IMR-90 (cell line): ENCODE measurements around the gene TRIO. TPM values are rescaled to one million over a fixed set of nuclear protein-coding genes. Genes with fewer than 3 reads are reported as not detected.
A peak's percentile ranks its signal among the peaks of the same experiment; 100 is the strongest.

Source experiments
- ATAC-seq: fragments of 200-7000 bp; cut with Tn5 transposase; 2 replicates; pipeline ENCODE4 v1.9.1; 2020; ENCODE audit warnings: low read depth, mild to moderate bottlenecking, moderate library complexity
- BruUV-seq: library from RNA; stranded (reverse); fragments of 400-500 nt; replicated peaks from 2 replicates; lab custom pipeline; 2021; lab: Mats Ljungman, UMichigan
- CTCF ChIA-PET: fragments of 300-600 bp; formaldehyde crosslinking; extraction: SDS; loops from one replicate; lab custom pipeline; 2021; ENCODE audit warnings: antibody characterized with exemption; lab: Yijun Ruan, JAX
- POLR2A ChIA-PET: fragments of 300-600 bp; sonication (Branson Sonifier 250); formaldehyde crosslinking; loops from one replicate; lab custom pipeline; 2022; ENCODE audit warnings: antibody characterized with exemption; ENCODE audit not compliant: unreplicated experiment; lab: Charles Lee
- DNase-seq: peaks from one replicate; pipeline ENCODE4 v3.0.0; 2013
- H2AFZ ChIP-seq: replicated peaks from 2 replicates; pipeline ENCODE3; 2013; ENCODE audit warnings: low read length, mild to moderate bottlenecking; ENCODE audit not compliant: poor library complexity
- H2AK5ac ChIP-seq: 2 replicates; pipeline ENCODE4 v1.6.1; 2013; ENCODE audit warnings: low read depth, low read length, inconsistent platforms
- H2AK9ac ChIP-seq: replicated peaks from 2 replicates; pipeline ENCODE3; 2013; ENCODE audit warnings: mild to moderate bottlenecking, low read depth, low read length, moderate library complexity; ENCODE audit not compliant: poor library complexity
- H2BK120ac ChIP-seq: 2 replicates; pipeline ENCODE4 v1.6.1; 2013; ENCODE audit warnings: low read depth, low read length, inconsistent platforms
- H2BK15ac ChIP-seq: 3 replicates; pipeline ENCODE4 v1.6.1; 2013; ENCODE audit warnings: low read depth, low read length, inconsistent platforms
- H2BK20ac ChIP-seq: 2 replicates; pipeline ENCODE4 v1.6.1; 2013; ENCODE audit warnings: low read depth, mild to moderate bottlenecking, inconsistent platforms, low read length, moderate library complexity
- H2BK5ac ChIP-seq: 2 replicates; pipeline ENCODE4 v1.6.1; 2013; ENCODE audit warnings: mild to moderate bottlenecking, low read depth, low read length, inconsistent platforms; ENCODE audit not compliant: poor library complexity, severe bottlenecking
- H3K14ac ChIP-seq: replicated peaks from 2 replicates; pipeline ENCODE4 v1.6.1; 2013; ENCODE audit warnings: low read depth, low read length, inconsistent platforms
- H3K18ac ChIP-seq: 2 replicates; pipeline ENCODE4 v1.6.1; 2013; ENCODE audit warnings: low read depth, low read length, control low read depth
- H3K23ac ChIP-seq: 2 replicates; pipeline ENCODE4 v1.6.1; 2013; ENCODE audit warnings: low read depth, low read length, inconsistent platforms
- H3K27ac ChIP-seq: 2 replicates; pipeline ENCODE4 v1.5.1; 2013; ENCODE audit warnings: mild to moderate bottlenecking, control low read depth, low read length; ENCODE audit not compliant: insufficient read depth
- H3K27me3 ChIP-seq: 2 replicates; pipeline ENCODE4 v1.6.1; 2013; ENCODE audit warnings: low read length; ENCODE audit not compliant: control insufficient read depth, insufficient read depth
- H3K36me3 ChIP-seq: 2 replicates; pipeline ENCODE4 v1.6.1; 2013; ENCODE audit warnings: low read length, mixed read lengths; ENCODE audit not compliant: control insufficient read depth, insufficient read depth
- H3K4ac ChIP-seq: 2 replicates; pipeline ENCODE4 v1.6.1; 2013; ENCODE audit warnings: low read depth, low read length, inconsistent platforms
- H3K4me1 ChIP-seq: 2 replicates; pipeline ENCODE4 v1.6.1; 2013; ENCODE audit warnings: low read length, mixed read lengths; ENCODE audit not compliant: control insufficient read depth, insufficient read depth
- H3K4me2 ChIP-seq: 2 replicates; pipeline ENCODE4 v1.6.1; 2013; ENCODE audit warnings: low read depth, mild to moderate bottlenecking, control low read depth, low read length, moderate library complexity
- H3K4me3 ChIP-seq: 2 replicates; pipeline ENCODE4 v1.5.1; 2013; ENCODE audit warnings: low read depth, mild to moderate bottlenecking, control low read depth, low read length, moderate library complexity; ENCODE audit not compliant: insufficient read depth
- H3K56ac ChIP-seq: 2 replicates; pipeline ENCODE4 v1.6.1; 2013; ENCODE audit warnings: low read length, inconsistent platforms; ENCODE audit not compliant: insufficient read depth; ENCODE audit errors: extremely low read depth
- H3K79me1 ChIP-seq, 2 experiments: 2 replicates each; pipeline ENCODE4 v1.6.1; 2013; ENCODE audit warnings: low read length in 2 of 2, inconsistent platforms in 1 of 2, low read depth in 1 of 2
- H3K9ac ChIP-seq: 2 replicates; pipeline ENCODE4 v1.6.1; 2013; ENCODE audit warnings: low read depth, low read length, control low read depth
- H3K9me1 ChIP-seq: 2 replicates; pipeline ENCODE4 v1.6.1; 2013; ENCODE audit warnings: low read length, inconsistent platforms; ENCODE audit not compliant: insufficient read depth
- H3K9me3 ChIP-seq: 2 replicates; pipeline ENCODE4 v1.6.1; 2013; ENCODE audit warnings: low read length; ENCODE audit not compliant: control insufficient read depth, insufficient read depth
- H4K20me1 ChIP-seq: 2 replicates; pipeline ENCODE4 v1.6.1; 2013; ENCODE audit warnings: low read length, inconsistent platforms; ENCODE audit not compliant: insufficient read depth
- H4K5ac ChIP-seq: 2 replicates; pipeline ENCODE4 v1.6.1; 2013; ENCODE audit warnings: mild to moderate bottlenecking, low read depth, low read length, control low read depth
- H4K8ac ChIP-seq, 2 experiments: 2 replicates each; pipeline ENCODE4 v1.6.1; 2013; ENCODE audit warnings: low read depth in 2 of 2, low read length in 2 of 2, control low read depth in 1 of 2, inconsistent platforms in 1 of 2
- H4K91ac ChIP-seq: 2 replicates; pipeline ENCODE4 v1.6.1; 2013; ENCODE audit warnings: low read depth, low read length, inconsistent platforms; ENCODE audit not compliant: insufficient read depth
- CEBPB ChIP-seq: IDR thresholded peaks from 2 replicates; pipeline ENCODE4 v1.6.1; 2012; ENCODE audit warnings: low read depth, low read length, improper control_type of control experiment
- CHD1 ChIP-seq: IDR thresholded peaks from 2 replicates; pipeline ENCODE4 v1.6.1; 2012; ENCODE audit warnings: low read depth, low read length, improper control_type of control experiment
- MAFK ChIP-seq: IDR thresholded peaks from 2 replicates; pipeline ENCODE4 v1.6.1; 2012; ENCODE audit warnings: low read depth, low read length, improper control_type of control experiment
- MAZ ChIP-seq: IDR thresholded peaks from 2 replicates; pipeline ENCODE4 v1.6.1; 2012; ENCODE audit warnings: low read depth, mild to moderate bottlenecking, low read length, improper control_type of control experiment, moderate library complexity, borderline replicate concordance
- MXI1 ChIP-seq: IDR thresholded peaks from 2 replicates; pipeline ENCODE4 v1.6.1; 2012; ENCODE audit warnings: low read depth, mild to moderate bottlenecking, low read length, moderate library complexity, borderline replicate concordance
- POLR2A ChIP-seq: IDR thresholded peaks from 2 replicates; pipeline ENCODE4 v1.6.1; 2012; ENCODE audit warnings: mild to moderate bottlenecking, low read depth, low read length
- RAD21 ChIP-seq: IDR thresholded peaks from 2 replicates; pipeline ENCODE4 v1.6.1; 2012; ENCODE audit warnings: low read length, improper control_type of control experiment
- SMC3 ChIP-seq: fragments of 150-350 bp; IDR thresholded peaks from 2 replicates; pipeline ENCODE4 v1.6.1; 2016; ENCODE audit warnings: low read depth, mild to moderate bottlenecking, antibody characterized with exemption, low read length, moderate library complexity
- WGBS, 2 experiments: methylation state at CpG; one replicate each; pipeline versions ENCODE4 v1.1.5 to v1.1.7; 2013; ENCODE audit warnings: missing lambda C conversion rate in 2 of 2; ENCODE audit not compliant: insufficient read length in 1 of 2; ENCODE audit errors: extremely low coverage in 2 of 2; 5-methylcytosine and 5-hydroxymethylcytosine counted together
- dilution Hi-C: fragments of 300-500 bp; cut with HindIII; formaldehyde crosslinking; loops from one replicate; pipeline ENCODE4 v1.14.3; 2018; ENCODE audit warnings: low sequenced_read_pairs; ENCODE audit not compliant: unreplicated experiment
- in situ Hi-C: fragments of 300-500 bp; cut with MboI; formaldehyde crosslinking; loops from 3 replicates; pipeline ENCODE4 v1.14.3; 2019; ENCODE audit warnings: low sequenced_read_pairs, inconsistent platforms, mixed read lengths
- intact Hi-C: fragments of 100-400 bp; cut with micrococcal nuclease; formaldehyde crosslinking; loops from 2 replicates; pipeline ENCODE4 v1.10.0; 2022
- polyA plus RNA-seq, 3 experiments: library from polyadenylated mRNA; depleted of rRNA; stranded (reverse); fragments of >200 nt; gene quantifications; 2 replicates each; pipeline ENCODE4 v1.2.3, GENCODE V29; 2012; ENCODE audit warnings: low replicate concordance in 1 of 3
- total RNA-seq: library from RNA; depleted of rRNA; stranded (reverse); fragments of >200 nt; gene quantifications from 2 replicates; pipeline ENCODE4 v1.2.3, GENCODE V29; 2012
- TF ChIP-seq, protein P1 (sequence below): fragments of 150-350 bp; IDR thresholded peaks from 2 replicates; pipeline ENCODE4 v1.6.1; 2017; ENCODE audit warnings: mild to moderate bottlenecking, antibody characterized with exemption, low read length, low read depth

Gene TRIO
- total and polyA plus RNA-seq, 2 of the 4 experiments (the other 2 are of a cell fraction), result 206 to 522 TPM

DNA sequence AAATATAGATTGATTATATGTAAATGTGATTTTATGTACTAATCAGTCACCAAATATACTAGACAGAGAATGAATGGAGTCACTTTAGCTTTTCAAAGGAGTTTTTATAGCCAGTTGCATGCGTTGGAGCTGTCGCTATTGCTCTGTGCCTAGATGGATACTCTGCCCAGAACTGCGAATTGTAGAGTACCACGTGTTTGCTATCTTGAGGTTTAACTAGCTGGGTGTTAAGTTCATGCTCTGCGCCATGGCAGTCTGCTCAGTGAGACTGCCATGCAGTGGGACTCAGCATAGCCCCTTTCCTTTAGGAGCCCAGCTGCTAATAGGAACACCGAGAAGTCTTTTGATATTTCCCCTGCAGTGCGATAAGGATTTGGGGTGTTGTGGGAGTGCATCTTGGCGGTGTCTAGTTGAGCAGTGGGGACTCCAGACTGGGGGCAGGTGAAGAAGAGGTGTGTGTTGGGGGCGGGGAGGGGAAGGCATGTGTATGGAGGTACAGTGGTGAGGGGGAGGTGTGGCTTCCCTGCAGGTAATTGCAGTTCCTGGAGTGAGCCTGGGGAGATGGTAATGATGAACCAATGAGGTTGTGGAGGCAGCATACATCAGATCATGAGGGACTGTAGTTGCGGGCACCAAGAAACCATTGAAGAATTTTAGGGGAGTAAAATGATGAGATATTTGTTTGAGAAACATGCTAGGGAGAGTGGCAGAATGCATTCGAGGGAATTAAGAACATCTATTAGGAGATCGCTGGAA lies 118.9 kb downstream of the TRIO start:
- CTCF ChIA-PET, result no interaction called here
- Histone ChIP-seq H2AK5ac (peak overlapping the region; percentile 90), H3K36me3 (peaks cover 3% of the 10 kb centered on the region), H2AFZ (peak overlapping the region; percentile 6), H3K14ac (peak overlapping the region; percentile 81), H3K4me2 (no peak overlapping the region; the same call in 1 of the 2 replicates), H3K18ac (no peak overlapping the region), H2BK15ac (peak overlapping the region; percentile 22; the same call in 1 of the 3 replicates), H4K91ac (peak overlapping the region; percentile 82), H2BK120ac (peak overlapping the region; percentile 75), H3K4me3 (no peak overlapping the region), H3K27me3 (no peaks in the 10 kb centered on the region), H2BK20ac (peak overlapping the region; percentile 53; the same call in 1 of the 2 replicates), H3K9ac (no peak overlapping the region), H4K5ac (0 out of 2 replicates have a peak overlapping the region, but pooled peaks have one; percentile 1), H3K4ac (peak overlapping the region; percentile 87), H3K27ac (peak overlapping the region; percentile 71), H2BK5ac (peak overlapping the region; percentile 76), H3K79me1 (peaks cover 0 to 32% of the 10 kb centered on the region in 2 experiments; a peak in 2 of 4 replicates), H2AK9ac (no peak overlapping the region), H3K9me1 (peaks cover 35% of the 10 kb centered on the region), H3K56ac (no peak overlapping the region; the same call in 1 of the 2 replicates), H3K9me3 (no peaks in the 10 kb centered on the region), H3K23ac (peak overlapping the region; percentile 87), H3K4me1 (peaks cover 50% of the 10 kb centered on the region), H4K8ac (peak overlapping the region; percentile 32 to 41; a peak in 3 of 4 replicates), H4K20me1 (peaks cover 78% of the 10 kb centered on the region)
- TF ChIP-seq SMC3 (no peak), CHD1 (no peak), CEBPB (no peak), MXI1 (no peak), POLR2A (no peak), MAZ (no peak), MAFK (no peak), RAD21 (no peak)
- TF ChIP-seq, protein P1, sequence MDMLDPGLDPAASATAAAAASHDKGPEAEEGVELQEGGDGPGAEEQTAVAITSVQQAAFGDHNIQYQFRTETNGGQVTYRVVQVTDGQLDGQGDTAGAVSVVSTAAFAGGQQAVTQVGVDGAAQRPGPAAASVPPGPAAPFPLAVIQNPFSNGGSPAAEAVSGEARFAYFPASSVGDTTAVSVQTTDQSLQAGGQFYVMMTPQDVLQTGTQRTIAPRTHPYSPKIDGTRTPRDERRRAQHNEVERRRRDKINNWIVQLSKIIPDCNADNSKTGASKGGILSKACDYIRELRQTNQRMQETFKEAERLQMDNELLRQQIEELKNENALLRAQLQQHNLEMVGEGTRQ, result no peak
- POLR2A ChIA-PET, result no interaction called here
- no peak for DNase-seq
- no TSS peak for BruUV-seq
- no peak for ATAC-seq
- dilution Hi-C loops, result no loop called here
- intact Hi-C loops, result no loop called here
- in situ Hi-C loops, result no loop called here
- 93 to 100% methylated on average over 1 to 7 of the region's 12 CpGs for WGBS, 2 experiments
